Heart right ventricle (tissue), 16 donors: Measurements from ENCODE around the gene GSPT1. TPM values are rescaled to one million over a fixed set of nuclear protein-coding genes. Genes with fewer than 3 reads are reported as not detected.
A peak's percentile ranks its signal among the peaks of the same experiment; 100 is the strongest.

Experiments
- ATAC-seq, 8 donors: fragments of 200-7000 bp; cut with Tn5 transposase; one replicate each; pipeline ENCODE4 v1.9.1; 2020; ENCODE audit warnings: mild to moderate bottlenecking in 8 of 8, moderate library complexity in 8 of 8, moderate number of reproducible peaks in 1 of 8
- DNase-seq, 2 donors: peaks; one replicate each; pipeline ENCODE4 v3.0.0-alpha.2; 2020
- H3K27ac ChIP-seq, 10 donors: fragments of 200-600 bp; sonication (generic) in 2 of 10; one replicate each; pipeline versions ENCODE4 v1.5.0 to v1.8.0; 2020 to 2022; ENCODE audit warnings: mild to moderate bottlenecking in 3 of 10
- H3K27me3 ChIP-seq, 7 donors: fragments of 200-600 bp; one replicate each; pipeline ENCODE4 v1.8.0; 2021 to 2022; ENCODE audit warnings: mild to moderate bottlenecking in 2 of 7
- H3K36me3 ChIP-seq, 9 donors: fragments of 200-600 bp; sonication (generic) in 1 of 9; one replicate each; pipeline versions ENCODE4 v1.5.0 to v1.8.0; 2020 to 2022; ENCODE audit warnings: mild to moderate bottlenecking in 2 of 9
- H3K4me1 ChIP-seq, 9 donors: fragments of 200-600 bp; sonication (generic) in 1 of 9; one replicate each; pipeline versions ENCODE4 v1.5.0 to v1.8.0; 2020 to 2022; ENCODE audit warnings: mild to moderate bottlenecking in 4 of 9
- H3K4me3 ChIP-seq, 10 donors: fragments of 200-600 bp; sonication (generic) in 2 of 10; one replicate each; pipeline versions ENCODE4 v1.5.0 to v1.8.0; 2020 to 2022; ENCODE audit warnings: mild to moderate bottlenecking in 7 of 10, moderate library complexity in 2 of 10
- H3K9me3 ChIP-seq, 11 donors: fragments of 200-600 bp in 10 of 11; sonication (generic) in 2 of 11; one replicate each; pipeline versions ENCODE4 v1.5.0 to v1.8.0; 2013 to 2022; ENCODE audit warnings: mild to moderate bottlenecking in 2 of 11, control low read depth in 1 of 11, moderate library complexity in 1 of 11
- CTCF ChIP-seq, 9 donors: fragments of 200-600 bp; sonication (generic) in 2 of 9; IDR thresholded peaks; one replicate each; pipeline versions ENCODE4 v1.5.0 to v1.8.0; 2021 to 2022; ENCODE audit warnings: antibody characterized with exemption in 9 of 9, mild to moderate bottlenecking in 5 of 9, moderate library complexity in 1 of 9
- WGBS, 2 donors: extraction: QIAGEN DNeasy Blood & Tissue Kit; methylation state at CpG; one replicate each; pipeline ENCODE4 v1.1.7; 2013; ENCODE audit warnings: inconsistent platforms in 1 of 2; 5-methylcytosine and 5-hydroxymethylcytosine counted together
- intact Hi-C, 10 donors: fragments of 100-400 bp; cut with DNase I; formaldehyde crosslinking; loops; one replicate each; pipeline versions ENCODE4 v1.11.1 to v1.14.2; 2022
- polyA plus RNA-seq, 2 donors: library from polyadenylated mRNA; stranded (reverse); fragments of 200-250 nt; gene quantifications; one replicate each; pipeline ENCODE4 v1.2.3, GENCODE V29; 2013
- total RNA-seq, 10 donors: library from RNA; stranded (reverse); fragmentation: NEBNext Ultra II Directional in 3 of 10; extraction: Animal tissue kit (Norgen Biotek cat#: 25700) in 3 of 10; gene quantifications; one replicate each; pipeline versions ENCODE4 v1.2.1 to v1.2.4, GENCODE V29; 2021 to 2023
- donor health status: Arrhythmogenic right ventricular cardiomyopathy.
- donor health status: ischemic (EF 13 %, LVEDD 7.1; RV severe dilation, severe dysfunction).
- donor health status: healthy with polysubstance abuse.
- donor health status: DM: no; HTN: yes; CAD: no.
- donor health status: DM: no; HTN: no; CAD: no.
- donor health status: ischemic (EF 25% LVEDD 6.9; RV normal size, moderate dysfunction).
- donor health status: ischemic (EF 25% LVEDD 5.7; RV mildly dilated, moderate dysfunction).
- donor health status: healthy.
- donor health status: DM: yes; HTN: yes; CAD: no.
- donor health status: Ischemic cardiomyopathy.
- donor health status: ischemic (EF 35%, LVEDD 5.7; RV mildly dilated, moderate dysfunction).
- donor health status: nonischemic (EF 11% LVEDD 7.7; RV severe dilation, severe dysfunction).
- donor health status: DM: yes; HTN: yes; CAD: no.
- donor health status: PGD.
- donor health status: ischemic (EF 29% LVEDD 5.4; RV normal size, mild dysfunction).
- donor health status: nonischemic (EF 23%, LVEDD 6.1; RV moderate dilation, normal function).

Gene GSPT1
- total and polyA plus RNA-seq, 12 donors: 17.0 to 117 (median 92.3) TPM

GRCh38 chr16:11841026-11841425 is 74.7 kb downstream of the GSPT1 start:
- Histone ChIP-seq H3K27me3 (no peaks in the 10 kb centered on the region), H3K4me3 (no peak overlapping the region), H3K9me3 (no peaks in the 10 kb centered on the region), H3K4me1 (no peaks in the 10 kb centered on the region), H3K36me3 (peaks cover 0 to 100% (median 81%) of the 10 kb centered on the region in 9 donors), H3K27ac (no peak overlapping the region)
- no peak for TF ChIP-seq CTCF (IDR thresholded peaks at IDR 0.05)
- ATAC-seq: no peak
- intact Hi-C loops: loop anchor here in 4 of 10 donors (10.0 kb wide), 4 partner anchors 46 to 224 kb away; partner anchors contain the start of gene ZC3H7A (in 1 of the 4)
- DNase-seq: no peak
- 92 to 96% methylated on average over 7 of the region's 7 CpGs for WGBS, 2 donors

GRCh38 chr16:11836650-11837244 is 79.0 kb downstream of the GSPT1 start:
- no peaks in the 10 kb centered on the region for H3K9me3 ChIP-seq
- peaks cover 0 to 9% (median 0%) of the 10 kb centered on the region in 9 donors for H3K4me1 ChIP-seq
- 96% methylated on average over 7 of the region's 7 CpGs for WGBS, 2 donors
- DNase-seq (no peak), ATAC-seq (peak in 1 of 8 donors; percentile 15)
- TF ChIP-seq CTCF (IDR thresholded peaks at IDR 0.05): no peak
- intact Hi-C loops: no loop called here
- peaks cover 0 to 62% (median 56%) of the 10 kb centered on the region in 9 donors for H3K36me3 ChIP-seq
- no peak overlapping the region for H3K27ac ChIP-seq
- H3K4me3 ChIP-seq: no peak overlapping the region
- H3K27me3 ChIP-seq: no peaks in the 10 kb centered on the region

GRCh38 chr16:11835891-11836649 is 79.7 kb downstream of the GSPT1 start:
- Histone ChIP-seq H3K4me1 (peaks cover 0 to 9% (median 0%) of the 10 kb centered on the region in 9 donors), H3K9me3 (no peaks in the 10 kb centered on the region), H3K36me3 (peaks cover 0 to 56% (median 49%) of the 10 kb centered on the region in 9 donors), H3K27me3 (no peaks in the 10 kb centered on the region), H3K27ac (no peak overlapping the region), H3K4me3 (no peak overlapping the region)
- intact Hi-C loops: no loop called here
- DNase-seq: no peak
- no peak for ATAC-seq
- no peak for TF ChIP-seq CTCF (IDR thresholded peaks at IDR 0.05)
- 47 to 60% methylated on average over 9 of the region's 9 CpGs for WGBS, 2 donors

- ATAC-seq (no peak), DNase-seq (no peak)
- TF ChIP-seq CTCF (IDR thresholded peaks at IDR 0.05): no peak
- WGBS, 2 donors: 81 to 94% methylated on average over 4 of the region's 4 CpGs
- Histone ChIP-seq H3K27ac (no peak overlapping the region), H3K4me3 (no peak overlapping the region), H3K4me1 (peaks cover 0 to 9% (median 0%) of the 10 kb centered on the region in 9 donors), H3K36me3 (peaks cover 0 to 48% (median 41%) of the 10 kb centered on the region in 9 donors), H3K27me3 (no peaks in the 10 kb centered on the region), H3K9me3 (no peaks in the 10 kb centered on the region)
- intact Hi-C loops: no loop called here
These were observed 80.4 kb downstream of the GSPT1 start for GRCh38 chr16:11835309-11835708.
